ENCODE measurements around the gene MAST2.
"Not testable (repeated sequence)": the region's sequence is repeated elsewhere in the genome, so short reads cannot be mapped to it uniquely, and the experiment has no call there.

MAST2 gene

DNA sequence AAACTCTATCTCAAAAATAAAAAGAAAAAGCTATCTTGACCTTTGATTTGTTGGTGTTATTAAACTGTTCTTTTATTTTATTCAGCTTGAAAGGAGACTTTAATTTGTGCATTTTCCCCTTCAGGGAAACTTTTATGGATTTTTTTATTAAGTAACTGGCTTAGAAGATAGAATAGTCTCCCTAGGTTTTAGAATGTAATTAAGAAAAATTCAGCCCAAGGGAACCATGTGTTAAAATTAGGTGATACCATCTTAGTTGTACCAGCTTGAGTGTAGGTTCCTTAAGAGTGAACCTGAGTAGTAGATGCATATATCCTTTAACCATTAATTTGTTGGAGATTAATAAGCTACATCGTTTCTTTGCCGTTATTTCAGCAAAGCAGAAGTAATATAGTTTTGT is 11.4 kb downstream of the MAST2 start:
- DNase-seq (ENCODE audit: low read depth in 3 of 3): no peak

DNA sequence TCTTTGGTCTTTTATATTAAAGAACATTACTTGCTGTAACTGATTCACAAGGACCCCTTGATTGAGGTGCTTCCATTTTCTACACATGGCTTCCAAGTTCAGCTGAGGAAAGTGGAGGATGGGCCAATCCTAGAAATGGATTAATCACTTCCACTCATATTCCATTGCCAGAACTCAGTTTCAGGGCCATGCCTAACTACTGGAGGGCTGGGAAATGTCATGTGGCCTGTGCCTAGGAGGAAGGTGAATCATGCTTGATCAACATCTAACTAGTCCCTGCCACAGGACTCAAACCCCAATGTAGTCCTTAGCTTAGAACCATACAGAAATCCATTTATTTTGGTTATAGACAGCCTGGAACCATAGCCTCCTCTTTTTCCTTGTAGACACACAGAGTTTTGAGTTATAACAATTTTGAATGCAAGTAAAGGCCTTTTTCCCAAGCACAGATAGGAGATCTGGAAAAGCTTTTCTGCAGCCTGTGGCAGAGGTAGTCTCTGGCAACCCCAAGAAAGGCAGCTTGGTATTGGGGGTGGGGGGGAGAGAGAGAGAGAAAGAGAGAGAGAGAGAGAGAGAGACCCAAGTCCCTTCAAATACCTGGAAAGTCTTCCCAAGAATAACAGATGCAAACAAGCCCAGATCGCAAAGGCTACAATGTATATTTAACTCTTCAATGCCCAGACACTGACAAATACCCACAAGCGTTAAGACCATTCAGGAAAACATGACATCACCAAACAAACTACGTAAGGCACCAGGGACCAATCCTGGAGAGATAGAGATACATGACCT is 12.5 kb downstream of the MAST2 start:
- no peak for DNase-seq (ENCODE audit: low read depth in 3 of 3)

- no peak for DNase-seq (ENCODE audit: low read depth in 3 of 3)
Observed at GRCh38 chr1:45820173-45820572, 16.8 kb downstream of the MAST2 start.

DNA sequence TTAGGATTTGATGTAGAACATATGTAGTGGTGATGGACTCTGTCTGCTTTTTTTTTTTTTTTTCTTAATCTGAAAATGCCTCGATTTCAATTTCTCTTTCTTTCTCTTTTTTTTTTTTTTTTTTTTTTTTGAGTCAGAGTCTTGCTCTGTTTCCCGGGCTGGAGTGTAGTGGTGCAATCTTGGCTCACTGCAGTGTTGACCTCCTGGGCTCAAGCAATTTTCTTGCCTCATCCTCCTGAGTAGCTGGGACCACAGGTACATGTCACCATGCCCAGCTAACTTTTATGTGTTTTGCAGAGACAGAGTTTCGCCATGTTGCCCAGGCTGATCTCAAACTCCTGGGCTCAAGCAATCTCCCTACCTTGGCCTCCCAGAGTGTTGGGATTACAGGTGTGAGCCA is 17.4 kb downstream of the MAST2 start:
- no peak for DNase-seq (ENCODE audit: low read depth in 3 of 3)

DNA sequence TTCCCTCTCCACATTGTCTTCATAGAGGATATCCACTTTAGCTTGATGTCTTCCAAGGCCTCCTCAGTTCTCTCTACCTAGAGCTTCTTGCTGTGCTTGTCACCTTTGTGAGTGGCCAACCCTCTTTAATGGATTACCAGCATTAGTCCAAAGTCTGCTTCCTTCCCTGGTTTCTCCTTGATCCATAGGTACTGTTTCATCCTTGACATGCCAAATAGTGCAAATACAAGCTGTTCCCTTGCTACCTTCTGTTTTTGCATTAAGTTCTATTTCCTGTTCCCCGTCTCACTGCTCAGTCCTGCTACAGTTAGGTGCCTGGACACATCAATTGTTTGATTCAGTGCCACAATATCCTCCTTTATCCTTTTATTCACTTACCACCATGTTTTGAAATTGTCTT is 19.2 kb downstream of the MAST2 start:
- no peak for DNase-seq (ENCODE audit: low read depth in 3 of 3)

DNA sequence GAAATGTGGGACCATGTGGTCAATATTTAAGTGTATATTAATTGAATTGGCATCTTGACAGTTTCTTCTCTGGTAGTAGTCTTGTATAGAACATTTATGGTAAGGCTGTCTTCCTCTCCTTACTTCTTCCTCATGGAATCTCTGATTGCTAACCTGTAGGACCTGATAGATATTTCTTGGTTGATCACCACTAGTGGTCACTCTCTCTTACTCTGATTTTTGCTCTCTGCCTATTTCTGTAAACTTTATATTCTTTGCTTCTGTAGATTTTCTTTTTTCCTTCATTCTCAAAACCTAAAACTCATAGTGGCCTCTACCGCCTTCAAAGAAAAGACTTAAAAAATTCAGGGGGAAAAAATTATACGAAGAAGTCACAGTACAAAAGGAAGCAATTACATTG is 21.2 kb downstream of the MAST2 start:
- DNase-seq (ENCODE audit: low read depth in 3 of 3): no peak

GRCh38 chr1:45827256-45827655 is 23.8 kb downstream of the MAST2 start:
- no peak for DNase-seq (ENCODE audit: low read depth in 3 of 3)

DNA sequence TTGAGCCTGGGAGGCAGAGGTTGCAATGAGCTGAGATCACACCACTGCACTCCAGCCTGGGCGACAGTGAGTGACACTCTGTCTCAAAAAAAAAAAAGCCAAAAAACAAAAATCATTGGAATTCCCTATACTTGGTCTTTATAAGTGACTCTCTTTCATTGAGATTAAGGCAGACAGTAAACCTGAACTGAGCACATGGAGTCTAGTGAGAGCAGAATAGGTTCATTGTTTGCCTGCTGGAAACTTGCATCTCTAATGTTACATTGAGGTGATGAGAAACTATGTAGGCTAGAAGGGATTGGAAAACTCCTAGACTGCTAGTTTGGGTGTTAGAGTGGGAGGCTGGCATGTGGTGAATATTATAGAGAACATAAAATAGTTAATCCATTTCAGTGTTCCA is 25.4 kb downstream of the MAST2 start:
- no peak for DNase-seq (ENCODE audit: low read depth in 3 of 3)

DNA sequence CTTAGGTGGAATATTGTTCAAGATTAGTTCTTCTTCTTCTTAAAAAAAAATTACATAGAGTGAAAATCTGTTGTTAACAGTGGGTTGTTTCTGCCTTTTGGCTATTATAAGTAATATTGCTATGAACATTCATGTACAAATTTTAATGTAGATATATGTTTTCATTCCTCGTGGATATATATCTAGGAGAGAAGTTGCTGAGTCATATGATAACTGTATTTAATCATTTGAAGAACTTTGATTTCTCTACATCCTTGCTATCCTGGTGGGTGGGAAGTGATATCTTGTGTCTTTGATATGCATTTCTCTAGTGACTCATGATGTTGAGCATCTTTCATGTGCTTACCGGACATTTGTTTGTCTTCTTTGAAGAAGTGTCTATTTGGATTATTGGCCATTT is 29.9 kb downstream of the MAST2 start:
- no peak for DNase-seq (ENCODE audit: low read depth in 3 of 3)

DNA sequence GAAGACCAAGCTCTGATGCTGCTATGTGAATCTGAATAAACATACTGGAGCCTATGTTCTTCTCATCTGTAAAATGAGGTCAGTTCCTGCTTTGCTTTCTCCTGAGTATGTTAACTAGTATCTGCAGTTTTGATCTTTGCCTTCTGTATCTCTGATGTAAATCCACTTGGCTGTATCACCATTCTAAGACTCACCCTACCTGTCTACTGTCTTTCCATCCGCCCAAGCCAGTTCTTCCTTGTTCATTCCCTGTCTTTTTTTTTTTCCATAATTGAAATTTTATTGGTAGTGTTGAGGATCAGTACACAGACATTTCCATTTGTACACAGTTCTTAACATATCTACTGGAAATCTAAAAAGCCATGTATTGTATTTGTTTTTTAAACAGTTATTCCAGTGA is 31.3 kb downstream of the MAST2 start:
- DNase-seq (ENCODE audit: low read depth in 3 of 3): no peak

DNA sequence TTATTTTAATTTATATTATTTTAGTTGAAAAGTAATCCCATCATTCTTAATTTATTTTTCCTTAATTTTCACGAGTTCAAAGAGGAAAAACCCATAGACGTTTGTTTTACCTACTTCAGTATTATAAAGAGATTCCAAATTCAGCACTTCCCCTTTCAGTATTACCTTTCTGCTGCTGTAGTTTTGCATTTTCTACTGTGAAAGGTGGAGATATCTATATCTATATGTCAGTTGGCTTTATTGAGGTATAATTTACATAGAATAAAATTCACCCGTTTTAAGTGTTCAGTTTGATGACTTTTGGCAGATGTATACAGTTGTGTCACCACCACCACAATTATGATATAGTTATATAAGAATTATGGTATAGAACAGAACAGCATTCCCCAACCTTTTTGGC is 33.0 kb downstream of the MAST2 start:
- DNase-seq (ENCODE audit: low read depth in 3 of 3): no peak

DNA sequence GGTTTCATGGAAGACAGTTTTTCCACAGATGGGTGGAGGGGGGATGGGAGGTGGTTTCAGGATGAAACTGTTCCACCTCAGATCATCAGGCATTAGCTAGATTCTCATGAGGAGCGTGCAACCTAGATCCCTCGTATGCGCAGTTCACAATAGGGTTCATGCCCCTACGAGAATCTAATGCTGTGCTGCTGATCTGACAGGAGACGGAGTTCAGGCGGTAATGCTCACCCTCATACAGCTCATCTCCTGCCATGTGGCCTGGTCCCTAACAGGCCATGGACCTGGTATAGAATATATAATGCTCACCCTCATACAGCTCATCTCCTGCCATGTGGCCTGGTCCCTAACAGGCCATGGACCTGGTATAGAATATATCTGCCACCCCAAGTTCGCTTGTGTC is 33.4 kb downstream of the MAST2 start:
- not testable (repeated sequence) for DNase-seq (ENCODE audit: low read depth in 3 of 3)

GRCh38 chr1:45838322-45838721 is 34.9 kb downstream of the MAST2 start:
- DNase-seq (ENCODE audit: low read depth in 3 of 3): not testable (repeated sequence)

DNA sequence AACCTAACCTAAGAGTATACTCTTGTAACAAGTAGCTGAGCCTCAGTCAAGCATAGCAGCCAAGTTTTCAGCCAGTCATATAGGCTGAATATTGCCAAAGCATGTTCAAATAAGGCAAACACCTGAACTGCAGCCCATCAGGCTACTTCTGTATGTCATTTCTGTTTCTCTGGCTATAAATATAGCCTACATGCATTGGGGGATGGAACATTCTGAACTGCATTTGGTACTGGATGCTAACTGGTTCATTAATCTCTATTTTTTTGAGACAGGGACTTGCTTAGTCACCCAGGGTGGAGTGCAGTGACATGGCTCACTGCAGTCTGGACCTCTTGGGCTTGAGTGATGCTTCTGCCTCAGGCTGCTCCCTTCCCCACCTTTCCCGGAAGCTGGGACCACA is 37.3 kb downstream of the MAST2 start:
- DNase-seq (ENCODE audit: low read depth in 3 of 3): no peak

DNA sequence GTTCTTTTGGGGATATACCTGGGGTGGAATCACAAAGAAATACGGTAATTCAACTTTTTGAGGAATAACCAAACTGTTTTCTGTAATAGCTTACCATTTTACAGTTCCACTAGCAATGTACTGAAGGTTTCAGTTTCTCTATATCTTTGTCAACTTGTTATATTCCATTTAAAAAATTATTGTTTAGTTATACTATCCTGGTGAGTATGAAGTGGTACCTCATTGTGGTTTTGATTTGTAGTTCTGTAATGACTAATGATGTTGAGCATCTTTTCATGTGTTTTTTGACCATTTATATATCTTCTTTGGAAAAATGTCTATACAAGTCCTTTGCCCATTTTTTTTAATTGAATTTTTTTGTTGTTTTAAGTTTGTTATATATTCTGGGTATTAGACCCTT is 39.4 kb downstream of the MAST2 start:
- DNase-seq (ENCODE audit: low read depth in 3 of 3): no peak

GRCh38 chr1:45843474-45843905 is 40.1 kb downstream of the MAST2 start:
- no peak for DNase-seq (ENCODE audit: low read depth in 3 of 3)

DNA sequence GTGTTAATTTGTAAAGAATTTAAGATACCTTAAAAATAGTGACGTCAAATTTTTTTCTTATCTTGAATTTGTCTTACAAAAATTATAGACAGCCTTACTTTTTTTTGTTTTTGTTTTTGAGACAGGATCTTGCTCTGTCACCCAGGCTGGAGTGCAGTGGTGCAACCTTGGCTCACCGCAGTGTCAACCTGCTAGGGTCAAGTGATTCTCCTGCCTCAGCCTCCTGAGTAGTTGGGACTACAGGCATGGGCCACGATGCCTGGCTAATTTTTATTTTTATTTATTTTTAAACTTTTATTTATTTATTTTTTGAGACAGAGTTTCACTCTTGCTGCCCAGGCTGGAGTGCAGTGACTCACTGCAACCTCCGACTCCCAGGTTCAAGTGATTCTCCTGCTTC is 40.6 kb downstream of the MAST2 start:
- not testable (repeated sequence) for DNase-seq (ENCODE audit: low read depth in 3 of 3)

DNA sequence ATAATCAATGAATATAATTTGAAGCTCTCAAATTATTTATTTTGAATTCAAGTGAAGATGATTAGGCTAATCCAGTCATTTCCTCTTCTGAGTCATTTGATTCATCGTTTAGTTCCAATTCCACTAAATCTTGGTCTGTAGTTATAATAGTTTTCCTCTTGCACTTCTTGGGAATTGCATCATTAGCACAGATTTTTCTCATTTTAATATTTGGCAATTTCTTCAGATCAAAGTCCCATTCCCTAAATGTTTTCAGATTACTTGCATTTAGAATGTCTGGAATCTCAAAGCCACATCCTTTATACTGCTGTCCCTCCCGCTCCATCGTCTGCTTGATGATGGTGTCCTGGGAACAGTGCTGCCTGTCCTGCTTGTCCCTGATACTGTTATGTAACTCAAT is 43.5 kb downstream of the MAST2 start:
- DNase-seq (ENCODE audit: low read depth in 3 of 3): no peak

DNA sequence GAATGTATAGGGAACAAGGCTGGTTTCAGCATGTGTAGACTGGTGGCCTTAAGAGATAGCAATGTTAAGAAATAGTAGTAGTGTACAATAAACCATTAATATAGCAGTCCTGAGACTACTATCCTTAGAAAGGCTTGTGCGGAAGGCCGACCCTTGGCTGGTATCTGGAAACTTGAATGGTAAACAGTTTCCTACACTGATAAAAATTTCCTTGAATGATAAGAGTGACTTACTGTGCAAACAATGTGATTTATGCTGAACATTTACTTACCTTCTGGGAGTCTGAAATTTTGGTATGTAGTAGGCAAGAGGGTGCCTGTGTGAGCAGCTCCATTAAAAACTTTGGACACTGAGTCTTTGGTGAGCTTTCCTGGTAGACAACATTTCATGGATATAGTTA is 44.7 kb downstream of the MAST2 start:
- no peak for DNase-seq (ENCODE audit: low read depth in 3 of 3)

DNA sequence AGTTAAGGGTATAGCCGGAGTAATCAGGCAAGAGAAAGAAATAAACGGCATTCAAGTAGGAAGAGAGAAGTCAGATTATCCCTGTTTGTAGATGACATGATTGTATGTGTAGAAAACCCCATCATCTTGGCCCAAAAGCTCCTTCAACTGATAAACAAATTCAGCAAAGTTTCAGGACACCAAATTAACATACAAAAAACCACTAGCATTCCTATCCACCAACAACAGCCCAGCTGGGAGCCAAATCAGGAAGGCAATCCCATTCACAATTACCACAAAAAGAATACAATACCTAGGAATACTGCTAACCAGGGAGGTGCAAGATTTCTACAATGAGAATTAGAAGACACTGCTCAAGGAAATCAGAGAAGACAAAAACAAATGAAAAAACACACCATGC is 45.3 kb downstream of the MAST2 start:
- no peak for DNase-seq (ENCODE audit: low read depth in 3 of 3)

DNA sequence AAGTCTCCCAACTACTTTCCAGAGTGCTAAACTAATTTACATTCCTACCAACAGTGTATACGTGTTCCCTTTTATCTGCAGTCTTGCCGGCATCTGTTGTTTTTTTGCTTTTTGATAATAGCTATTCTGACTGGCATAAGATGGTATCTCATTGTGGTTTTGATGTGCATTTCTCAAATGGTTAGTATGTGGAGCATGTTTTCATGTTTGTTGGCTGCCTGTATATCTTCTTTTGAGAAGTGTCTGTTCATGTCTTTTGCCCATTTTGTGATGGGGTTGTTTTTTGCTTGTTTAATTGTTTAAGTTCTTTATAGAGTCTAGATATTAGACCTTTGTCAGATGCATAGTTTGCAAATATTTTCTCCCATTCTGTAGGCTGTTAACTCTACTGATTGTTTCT is 46.6 kb downstream of the MAST2 start:
- DNase-seq (ENCODE audit: low read depth in 3 of 3): no peak

DNA sequence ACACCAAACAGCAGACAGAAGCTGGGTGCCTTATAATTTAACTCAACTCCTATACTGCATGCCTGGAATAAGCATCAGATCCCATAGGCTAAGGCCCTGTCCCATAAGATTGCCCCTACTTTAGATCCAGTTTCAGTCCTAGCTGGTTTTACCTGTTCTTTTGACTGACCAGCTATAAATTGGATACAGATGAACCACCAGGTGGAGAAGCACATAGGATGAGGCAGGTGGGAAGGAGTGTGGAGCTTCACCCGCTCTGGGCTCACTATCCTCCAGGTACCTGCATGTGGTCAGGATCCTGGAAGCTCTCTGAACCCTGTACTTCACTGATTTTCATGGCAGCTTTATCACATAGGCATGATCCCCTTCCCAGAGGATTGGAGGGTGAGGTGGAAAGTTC is 51.3 kb downstream of the MAST2 start:
- no peak for DNase-seq (ENCODE audit: low read depth in 3 of 3)

DNA sequence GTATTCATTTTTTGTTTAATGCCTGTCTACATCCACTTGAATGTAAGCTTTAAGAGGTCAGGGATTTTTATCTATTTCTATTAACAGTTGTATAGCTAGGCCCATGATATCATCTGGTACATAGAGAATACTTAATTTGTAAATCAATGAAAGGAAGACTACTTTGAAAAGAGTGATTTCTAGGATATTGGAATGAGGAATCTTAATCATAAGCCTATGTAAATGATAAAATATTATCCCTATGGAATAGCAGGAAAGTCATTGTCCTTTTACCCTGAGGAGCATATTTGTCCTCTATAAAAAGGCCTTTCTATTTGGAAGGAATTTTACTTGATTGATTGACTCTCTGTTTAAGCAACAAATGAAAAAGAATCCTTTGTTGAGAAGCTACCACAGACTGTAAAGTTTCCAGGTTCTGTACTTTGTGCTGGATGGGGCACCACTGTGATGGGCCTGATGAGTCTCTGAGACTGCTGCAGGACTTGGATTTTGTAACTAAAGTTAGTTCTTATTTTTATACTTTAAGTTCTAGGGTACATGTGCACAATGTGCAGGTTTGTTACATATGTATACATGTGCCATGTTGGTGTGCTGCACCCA is 53.8 kb downstream of the MAST2 start:
- DNase-seq (ENCODE audit: low read depth in 3 of 3): no peak

Measured in stimulated activated CD4-positive, alpha-beta T cell treated with anti-CD3 and anti-CD28 coated beads, TNF-alpha, amount 100 ng/mL, for 48 hours (primary cell).